MCF 10A (cell line): ENCODE data around the gene C1orf35. TPM values are rescaled to one million over a fixed set of nuclear protein-coding genes. Genes with fewer than 3 reads are reported as not detected.

Experiments used
- BruUV-seq: library from RNA; stranded (reverse); fragments of 400-500 nt; replicated peaks from 2 replicates; lab custom pipeline; 2021; lab: Mats Ljungman, UMichigan
- CTCF ChIA-PET: fragments of 300-600 bp; sonication (Branson Sonifier 250); formaldehyde crosslinking; extraction: SDS; loops from one replicate; lab custom pipeline; 2021; ENCODE audit warnings: antibody characterized with exemption, inconsistent platforms; lab: Yijun Ruan, JAX
- POLR2A ChIA-PET: fragments of 300-600, 350-650 bp; sonication (Branson Sonifier 250); formaldehyde crosslinking; extraction: SDS; loops from one replicate; lab custom pipeline; 2020; ENCODE audit warnings: antibody characterized with exemption, inconsistent platforms; lab: Yijun Ruan, JAX
- DNase-seq: peaks from one replicate; pipeline ENCODE4 v3.0.0-alpha.2; 2018; ENCODE audit not compliant: unreplicated experiment
- H3K27ac Mint-ChIP-seq: one replicate; pipeline ENCODE4 v1.8.0; 2022; ENCODE audit warnings: mild to moderate bottlenecking, low read depth, mixed read lengths; ENCODE audit not compliant: unreplicated experiment
- H3K27me3 Mint-ChIP-seq: one replicate; pipeline ENCODE4 v1.8.0; 2022; ENCODE audit warnings: mixed read lengths; ENCODE audit not compliant: insufficient read depth, unreplicated experiment
- H3K36me3 Mint-ChIP-seq: one replicate; pipeline ENCODE4 v1.8.0; 2022; ENCODE audit warnings: mild to moderate bottlenecking, moderate library complexity, mixed read lengths; ENCODE audit not compliant: insufficient read depth, unreplicated experiment
- H3K4me1 Mint-ChIP-seq: one replicate; pipeline ENCODE4 v1.8.0; 2022; ENCODE audit warnings: mixed read lengths; ENCODE audit not compliant: insufficient read depth, unreplicated experiment
- H3K4me3 Mint-ChIP-seq: one replicate; pipeline ENCODE4 v1.8.0; 2022; ENCODE audit warnings: mild to moderate bottlenecking, moderate library complexity, mixed read lengths; ENCODE audit not compliant: unreplicated experiment
- H3K9me3 Mint-ChIP-seq: one replicate; pipeline ENCODE4 v1.8.0; 2022; ENCODE audit warnings: mixed read lengths; ENCODE audit not compliant: unreplicated experiment
- intact Hi-C: fragments of 100-400 bp; cut with micrococcal nuclease; formaldehyde crosslinking; loops from 2 replicates; pipeline ENCODE4 v1.14.1; 2022
- total RNA-seq: library from RNA; stranded (reverse); gene quantifications from 2 replicates; pipeline ENCODE4 v1.2.3, GENCODE V29; 2022
- TF ChIP-seq, protein P1 (sequence below): fragments of 200-600 bp; IDR thresholded peaks from one replicate; pipeline ENCODE4 v1.8.0; 2022; ENCODE audit warnings: antibody characterized with exemption, mild to moderate bottlenecking; ENCODE audit not compliant: unreplicated experiment

Gene C1orf35
- total RNA-seq, 1 experiment from 2014 or later, result 49.2 TPM

- no peak for DNase-seq
Measured at GRCh38 chr1:228093050-228093906, 9.8 kb downstream of the C1orf35 start.

DNA sequence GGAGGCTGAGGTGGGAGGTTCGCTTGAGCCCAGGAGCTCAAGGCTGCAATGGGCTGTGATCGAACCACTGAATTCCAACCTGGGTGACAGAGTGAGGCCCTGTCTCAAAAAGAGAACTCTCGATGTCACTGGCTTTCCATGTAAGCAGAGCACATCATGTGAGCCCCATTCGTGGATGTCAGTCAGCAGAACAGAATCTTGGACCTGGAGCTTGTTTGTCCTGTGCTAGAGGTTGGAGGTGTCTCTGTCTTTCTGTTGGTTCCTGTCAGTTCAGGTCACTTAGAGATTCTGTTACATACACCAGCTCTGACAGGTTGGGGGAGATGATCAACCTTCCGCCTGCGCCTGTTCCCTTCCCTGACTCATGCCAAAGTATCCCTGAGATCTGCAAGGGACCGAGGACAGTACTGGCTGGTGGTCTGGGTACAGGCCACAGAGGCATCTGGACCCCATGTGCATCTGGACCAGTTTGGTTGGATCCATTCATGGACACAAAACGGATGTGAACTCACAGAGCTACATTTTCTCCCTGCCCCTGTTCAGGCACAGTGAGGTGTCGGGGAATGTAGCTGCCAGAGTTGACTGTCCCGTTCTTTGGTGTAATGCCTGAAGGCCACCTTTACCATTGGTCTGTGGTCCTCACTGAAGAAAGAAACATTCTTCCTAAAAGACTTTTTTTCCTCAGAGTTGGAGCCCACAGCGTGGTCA, 10.6 kb downstream of the C1orf35 start:
- ChIA-PET POLR2A (interaction anchor here (0.6 to 7.9 kb wide), 7 partner anchors 7 to 138 kb away, joined by 3 to 56 read pairs (median 4); partner anchors contain the start of genes ARF1 and MRPL55), CTCF (interaction anchor here (0.6 to 7.4 kb wide), 6 partner anchors 17 to 1429 kb away, joined by 3 to 72 read pairs (median 6); partner anchors contain the start of gene MRPL55)
- peaks cover 68% of the 10 kb centered on the region for H3K4me1 Mint-ChIP-seq
- peak overlapping the region; percentile 41 for H3K27ac Mint-ChIP-seq
- no TSS peak for BruUV-seq
- H3K9me3 Mint-ChIP-seq, result peaks cover 18% of the 10 kb centered on the region
- H3K36me3 Mint-ChIP-seq, result peaks cover 92% of the 10 kb centered on the region
- intact Hi-C loops, result no loop called here
- DNase-seq, result no peak
- H3K27me3 Mint-ChIP-seq, result no peaks in the 10 kb centered on the region
- H3K4me3 Mint-ChIP-seq, result no peak overlapping the region
- TF ChIP-seq, protein P1, sequence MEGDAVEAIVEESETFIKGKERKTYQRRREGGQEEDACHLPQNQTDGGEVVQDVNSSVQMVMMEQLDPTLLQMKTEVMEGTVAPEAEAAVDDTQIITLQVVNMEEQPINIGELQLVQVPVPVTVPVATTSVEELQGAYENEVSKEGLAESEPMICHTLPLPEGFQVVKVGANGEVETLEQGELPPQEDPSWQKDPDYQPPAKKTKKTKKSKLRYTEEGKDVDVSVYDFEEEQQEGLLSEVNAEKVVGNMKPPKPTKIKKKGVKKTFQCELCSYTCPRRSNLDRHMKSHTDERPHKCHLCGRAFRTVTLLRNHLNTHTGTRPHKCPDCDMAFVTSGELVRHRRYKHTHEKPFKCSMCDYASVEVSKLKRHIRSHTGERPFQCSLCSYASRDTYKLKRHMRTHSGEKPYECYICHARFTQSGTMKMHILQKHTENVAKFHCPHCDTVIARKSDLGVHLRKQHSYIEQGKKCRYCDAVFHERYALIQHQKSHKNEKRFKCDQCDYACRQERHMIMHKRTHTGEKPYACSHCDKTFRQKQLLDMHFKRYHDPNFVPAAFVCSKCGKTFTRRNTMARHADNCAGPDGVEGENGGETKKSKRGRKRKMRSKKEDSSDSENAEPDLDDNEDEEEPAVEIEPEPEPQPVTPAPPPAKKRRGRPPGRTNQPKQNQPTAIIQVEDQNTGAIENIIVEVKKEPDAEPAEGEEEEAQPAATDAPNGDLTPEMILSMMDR, result no peak

More at GRCh38 chr1:228093050-228093906, 9.8 kb downstream of the C1orf35 start:
- Mint-ChIP-seq H3K4me1 (peaks cover 60% of the 10 kb centered on the region), H3K4me3 (no peak overlapping the region), H3K9me3 (peaks cover 18% of the 10 kb centered on the region), H3K27ac (no peak overlapping the region), H3K27me3 (no peaks in the 10 kb centered on the region), H3K36me3 (peaks cover 92% of the 10 kb centered on the region)
- ChIA-PET CTCF (interaction anchor here (0.7 to 7.4 kb wide), 5 partner anchors 16 to 331 kb away, joined by 3 to 72 read pairs (median 9); partner anchors contain the start of gene MRPL55), POLR2A (interaction anchor here (0.7 to 7.9 kb wide), 6 partner anchors 6 to 89 kb away, joined by 3 to 56 read pairs (median 4); partner anchors contain the start of gene ARF1)
- no TSS peak for BruUV-seq
- TF ChIP-seq, protein P1, result no peak
- intact Hi-C loops, result no loop called here

DNA sequence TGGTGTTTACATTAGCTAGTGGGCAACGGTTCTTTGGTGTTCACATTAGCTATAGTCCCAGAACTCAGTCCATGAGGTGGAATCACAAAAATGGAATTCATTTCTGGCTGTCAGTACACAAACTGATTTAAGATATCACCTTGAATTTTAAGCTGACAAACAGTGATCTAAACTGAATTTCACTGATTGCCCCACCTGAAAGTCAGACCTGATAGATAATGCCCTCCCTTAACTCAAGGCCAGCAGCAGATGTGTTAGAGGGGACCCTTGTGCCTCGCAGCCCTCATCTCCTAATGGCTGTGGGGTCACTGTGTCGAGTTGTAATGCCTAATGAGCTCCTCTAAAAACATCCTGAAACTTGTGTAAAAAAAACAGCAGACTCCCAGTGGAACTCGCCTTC, 12.0 kb downstream of the C1orf35 start:
- Mint-ChIP-seq H3K27me3 (no peaks in the 10 kb centered on the region), H3K36me3 (peaks cover 82% of the 10 kb centered on the region), H3K27ac (no peak overlapping the region), H3K4me1 (peaks cover 73% of the 10 kb centered on the region), H3K4me3 (no peak overlapping the region), H3K9me3 (peaks cover 18% of the 10 kb centered on the region)
- no peak for DNase-seq
- ChIA-PET POLR2A (interaction anchor here (0.8 to 7.9 kb wide), 9 partner anchors 8 to 92 kb away, joined by 3 to 56 read pairs (median 7); partner anchors contain the start of genes ARF1, IBA57 and MRPL55), CTCF (interaction anchor here (0.6 to 7.4 kb wide), 13 partner anchors 14 to 1466 kb away, joined by 3 to 72 read pairs (median 5); partner anchors contain the start of gene MRPL55)
- no TSS peak for BruUV-seq
- TF ChIP-seq, protein P1, result no peak
- intact Hi-C loops, result no loop called here
